GM12878 (cell line): ENCODE measurements around the gene HCN3. TPM values are rescaled to one million over a fixed set of nuclear protein-coding genes. Genes with fewer than 3 reads are reported as not detected.

Experiments
- ATF3 ChIP-seq: IDR thresholded peaks from 2 replicates; pipeline ENCODE4 v1.6.1; 2011; ENCODE audit warnings: low read depth, mild to moderate bottlenecking, low read length, moderate library complexity, borderline replicate concordance; ENCODE audit errors: extremely low read depth
- BCL11A ChIP-seq: IDR thresholded peaks from 2 replicates; pipeline ENCODE4 v1.6.1; 2011; ENCODE audit warnings: low read depth, low read length
- DPF2 ChIP-seq: fragments of 450-650 bp; IDR thresholded peaks from 2 replicates; pipeline ENCODE4 v1.6.1; 2017; ENCODE audit warnings: mild to moderate bottlenecking
- ELK1 ChIP-seq: IDR thresholded peaks from 2 replicates; pipeline ENCODE4 v1.6.1; 2012; ENCODE audit warnings: low read depth, low read length, improper control_type of control experiment
- ESRRA ChIP-seq: IDR thresholded peaks from 2 replicates; pipeline ENCODE4 v1.6.1; 2012; ENCODE audit warnings: mild to moderate bottlenecking, low read length, improper control_type of control experiment
- HCFC1 ChIP-seq: fragments of 150-350 bp; IDR thresholded peaks from 2 replicates; pipeline ENCODE4 v1.6.1; 2014; ENCODE audit warnings: low read length
- IKZF2 ChIP-seq, 2 experiments: fragments of 450-650 bp; IDR thresholded peaks; 2 replicates each; pipeline ENCODE4 v1.6.1; 2017; ENCODE audit warnings: mild to moderate bottlenecking in 2 of 2, moderate library complexity in 2 of 2
- MEF2B ChIP-seq: fragments of 450-650 bp; IDR thresholded peaks from 2 replicates; pipeline ENCODE4 v1.6.1; 2018; ENCODE audit warnings: mild to moderate bottlenecking, moderate library complexity; ENCODE audit not compliant: partially characterized antibody, poor library complexity, severe bottlenecking
- MXI1 ChIP-seq: fragments of 150-350 bp; IDR thresholded peaks from 2 replicates; pipeline ENCODE4 v1.6.1; 2011; ENCODE audit warnings: low read depth, mild to moderate bottlenecking, inconsistent platforms, low read length, improper control_type of control experiment
- PAX5 ChIP-seq: IDR thresholded peaks from 2 replicates; pipeline ENCODE4 v1.6.1; 2011; ENCODE audit warnings: low read depth, low read length, borderline replicate concordance
- POU2F2 ChIP-seq: IDR thresholded peaks from 3 replicates; pipeline ENCODE4 v1.6.1; 2011; ENCODE audit warnings: low read depth, mild to moderate bottlenecking, low read length, borderline replicate concordance
- RELA ChIP-seq: fragments of 450-650 bp; IDR thresholded peaks from 2 replicates; pipeline ENCODE4 v1.8.0; 2014; ENCODE audit warnings: borderline replicate concordance; ENCODE audit not compliant: partially characterized antibody
- SMAD1 ChIP-seq: fragments of 450-650 bp; IDR thresholded peaks from 2 replicates; pipeline ENCODE4 v1.6.1; 2018; ENCODE audit warnings: mild to moderate bottlenecking, low read depth; ENCODE audit not compliant: partially characterized antibody
- polyA plus RNA-seq, 11 experiments: library from polyadenylated mRNA; depleted of rRNA in 4 of 11; unstranded in 6 of 11; stranded (reverse) in 5 of 11; fragments of >200 nt; fragmentation: Nextera tagmentation in 4 of 11; fragmentation: Illumina TruSeq in 1 of 11; extraction: Ambion mirVana in 4 of 11; extraction: Trizol in 1 of 11; gene quantifications; 1 replicate in 1 of 11; 2 replicates in 10 of 11; pipeline versions ENCODE4 v1.2.1 to v1.2.3, GENCODE V29; 2011 to 2016; ENCODE audit warnings: inconsistent platforms in 2 of 11, missing spikeins in 2 of 11, low read depth in 1 of 11
- total RNA-seq, 4 experiments: library from RNA; depleted of rRNA in 3 of 4; stranded (reverse); fragments of >200 nt in 3 of 4; fragmentation: Illumina TruSeq in 1 of 4; extraction: Trizol in 1 of 4; gene quantifications; 2 replicates each; pipeline versions ENCODE4 v1.2.1 to v1.2.3, GENCODE V29; 2013 to 2021
- TF ChIP-seq, protein P1 (sequence below): fragments of 450-650 bp; IDR thresholded peaks from 2 replicates; pipeline ENCODE4 v1.6.1; 2017; ENCODE audit warnings: borderline replicate concordance
- TF ChIP-seq, protein P2 (sequence below): fragments of 450-650 bp; IDR thresholded peaks from 2 replicates; pipeline ENCODE4 v1.6.1; 2017; ENCODE audit warnings: antibody characterized with exemption, mild to moderate bottlenecking, moderate library complexity
- TF ChIP-seq, protein P3 (sequence below): fragments of 450-650 bp; IDR thresholded peaks from 2 replicates; pipeline ENCODE4 v1.6.1; 2017; ENCODE audit warnings: mild to moderate bottlenecking, moderate library complexity
- TF ChIP-seq, protein P4 (sequence below): IDR thresholded peaks from 2 replicates; pipeline ENCODE4 v1.6.1; 2011; ENCODE audit warnings: borderline replicate concordance, low read depth, mild to moderate bottlenecking, moderate library complexity, mixed read lengths, low read length; ENCODE audit not compliant: insufficient read depth; ENCODE audit errors: extremely low read length

The HCN3 gene
- total and polyA plus RNA-seq, 10 of the 15 experiments (the other 5 are each of a cell fraction or from before 2014, with no cell fraction given), result 0.08 to 4.1 (median 1.8) TPM

- TF ChIP-seq IKZF2 (IDR thresholded peaks at IDR 0.05), result peak in 1 of 2 experiments; percentile 45; a peak in 1 of 4 replicates
- TF ChIP-seq, protein P1, sequence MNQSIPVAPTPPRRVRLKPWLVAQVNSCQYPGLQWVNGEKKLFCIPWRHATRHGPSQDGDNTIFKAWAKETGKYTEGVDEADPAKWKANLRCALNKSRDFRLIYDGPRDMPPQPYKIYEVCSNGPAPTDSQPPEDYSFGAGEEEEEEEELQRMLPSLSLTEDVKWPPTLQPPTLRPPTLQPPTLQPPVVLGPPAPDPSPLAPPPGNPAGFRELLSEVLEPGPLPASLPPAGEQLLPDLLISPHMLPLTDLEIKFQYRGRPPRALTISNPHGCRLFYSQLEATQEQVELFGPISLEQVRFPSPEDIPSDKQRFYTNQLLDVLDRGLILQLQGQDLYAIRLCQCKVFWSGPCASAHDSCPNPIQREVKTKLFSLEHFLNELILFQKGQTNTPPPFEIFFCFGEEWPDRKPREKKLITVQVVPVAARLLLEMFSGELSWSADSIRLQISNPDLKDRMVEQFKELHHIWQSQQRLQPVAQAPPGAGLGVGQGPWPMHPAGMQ, result no peak
- peak; percentile 57 for TF ChIP-seq HCFC1
- TF ChIP-seq POU2F2, result peak; percentile 47; the same call in 1 of the 3 replicates
- TF ChIP-seq ATF3, result peak; percentile 34; the same call in 1 of the 2 replicates
- TF ChIP-seq RELA, result peak; percentile 64
- peak; percentile 50 for TF ChIP-seq SMAD1
- TF ChIP-seq, protein P2, sequence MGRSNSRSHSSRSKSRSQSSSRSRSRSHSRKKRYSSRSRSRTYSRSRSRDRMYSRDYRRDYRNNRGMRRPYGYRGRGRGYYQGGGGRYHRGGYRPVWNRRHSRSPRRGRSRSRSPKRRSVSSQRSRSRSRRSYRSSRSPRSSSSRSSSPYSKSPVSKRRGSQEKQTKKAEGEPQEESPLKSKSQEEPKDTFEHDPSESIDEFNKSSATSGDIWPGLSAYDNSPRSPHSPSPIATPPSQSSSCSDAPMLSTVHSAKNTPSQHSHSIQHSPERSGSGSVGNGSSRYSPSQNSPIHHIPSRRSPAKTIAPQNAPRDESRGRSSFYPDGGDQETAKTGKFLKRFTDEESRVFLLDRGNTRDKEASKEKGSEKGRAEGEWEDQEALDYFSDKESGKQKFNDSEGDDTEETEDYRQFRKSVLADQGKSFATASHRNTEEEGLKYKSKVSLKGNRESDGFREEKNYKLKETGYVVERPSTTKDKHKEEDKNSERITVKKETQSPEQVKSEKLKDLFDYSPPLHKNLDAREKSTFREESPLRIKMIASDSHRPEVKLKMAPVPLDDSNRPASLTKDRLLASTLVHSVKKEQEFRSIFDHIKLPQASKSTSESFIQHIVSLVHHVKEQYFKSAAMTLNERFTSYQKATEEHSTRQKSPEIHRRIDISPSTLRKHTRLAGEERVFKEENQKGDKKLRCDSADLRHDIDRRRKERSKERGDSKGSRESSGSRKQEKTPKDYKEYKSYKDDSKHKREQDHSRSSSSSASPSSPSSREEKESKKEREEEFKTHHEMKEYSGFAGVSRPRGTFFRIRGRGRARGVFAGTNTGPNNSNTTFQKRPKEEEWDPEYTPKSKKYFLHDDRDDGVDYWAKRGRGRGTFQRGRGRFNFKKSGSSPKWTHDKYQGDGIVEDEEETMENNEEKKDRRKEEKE, result no peak
- no peak for TF ChIP-seq DPF2
- 0 out of 2 replicates have a peak, but pooled peaks have one; percentile 29 for TF ChIP-seq PAX5
- TF ChIP-seq ELK1, result peak; percentile 72; the same call in 1 of the 2 replicates
- TF ChIP-seq, protein P3, sequence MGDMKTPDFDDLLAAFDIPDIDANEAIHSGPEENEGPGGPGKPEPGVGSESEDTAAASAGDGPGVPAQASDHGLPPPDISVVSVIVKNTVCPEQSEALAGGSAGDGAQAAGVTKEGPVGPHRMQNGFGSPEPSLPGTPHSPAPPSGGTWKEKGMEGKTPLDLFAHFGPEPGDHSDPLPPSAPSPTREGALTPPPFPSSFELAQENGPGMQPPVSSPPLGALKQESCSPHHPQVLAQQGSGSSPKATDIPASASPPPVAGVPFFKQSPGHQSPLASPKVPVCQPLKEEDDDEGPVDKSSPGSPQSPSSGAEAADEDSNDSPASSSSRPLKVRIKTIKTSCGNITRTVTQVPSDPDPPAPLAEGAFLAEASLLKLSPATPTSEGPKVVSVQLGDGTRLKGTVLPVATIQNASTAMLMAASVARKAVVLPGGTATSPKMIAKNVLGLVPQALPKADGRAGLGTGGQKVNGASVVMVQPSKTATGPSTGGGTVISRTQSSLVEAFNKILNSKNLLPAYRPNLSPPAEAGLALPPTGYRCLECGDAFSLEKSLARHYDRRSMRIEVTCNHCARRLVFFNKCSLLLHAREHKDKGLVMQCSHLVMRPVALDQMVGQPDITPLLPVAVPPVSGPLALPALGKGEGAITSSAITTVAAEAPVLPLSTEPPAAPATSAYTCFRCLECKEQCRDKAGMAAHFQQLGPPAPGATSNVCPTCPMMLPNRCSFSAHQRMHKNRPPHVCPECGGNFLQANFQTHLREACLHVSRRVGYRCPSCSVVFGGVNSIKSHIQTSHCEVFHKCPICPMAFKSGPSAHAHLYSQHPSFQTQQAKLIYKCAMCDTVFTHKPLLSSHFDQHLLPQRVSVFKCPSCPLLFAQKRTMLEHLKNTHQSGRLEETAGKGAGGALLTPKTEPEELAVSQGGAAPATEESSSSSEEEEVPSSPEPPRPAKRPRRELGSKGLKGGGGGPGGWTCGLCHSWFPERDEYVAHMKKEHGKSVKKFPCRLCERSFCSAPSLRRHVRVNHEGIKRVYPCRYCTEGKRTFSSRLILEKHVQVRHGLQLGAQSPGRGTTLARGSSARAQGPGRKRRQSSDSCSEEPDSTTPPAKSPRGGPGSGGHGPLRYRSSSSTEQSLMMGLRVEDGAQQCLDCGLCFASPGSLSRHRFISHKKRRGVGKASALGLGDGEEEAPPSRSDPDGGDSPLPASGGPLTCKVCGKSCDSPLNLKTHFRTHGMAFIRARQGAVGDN, result peak; percentile 91
- TF ChIP-seq BCL11A, result no peak
- TF ChIP-seq, protein P4, sequence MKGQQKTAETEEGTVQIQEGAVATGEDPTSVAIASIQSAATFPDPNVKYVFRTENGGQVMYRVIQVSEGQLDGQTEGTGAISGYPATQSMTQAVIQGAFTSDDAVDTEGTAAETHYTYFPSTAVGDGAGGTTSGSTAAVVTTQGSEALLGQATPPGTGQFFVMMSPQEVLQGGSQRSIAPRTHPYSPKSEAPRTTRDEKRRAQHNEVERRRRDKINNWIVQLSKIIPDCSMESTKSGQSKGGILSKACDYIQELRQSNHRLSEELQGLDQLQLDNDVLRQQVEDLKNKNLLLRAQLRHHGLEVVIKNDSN, result peak; percentile 91
- TF ChIP-seq ESRRA, result no peak
- TF ChIP-seq MEF2B, result peak; percentile 59
- TF ChIP-seq MXI1, result peak; percentile 94
These were observed 3.7 kb upstream of the HCN3 start, which contains the start of gene CLK2 (continued) for GRCh38 chr1:155273343-155274245.
